ENCODE measurements around the gene WDR45B. TPM values are rescaled to one million over a fixed set of nuclear protein-coding genes. Genes with fewer than 3 reads are reported as not detected.

The WDR45B gene
- total and polyA plus RNA-seq, 2 donors (not counting 1 experiment from before 2014, with no cell fraction given) = 54.3 to 72.7 TPM

- peaks cover 0 to 7% (median 0%) of the 10 kb centered on the region in 3 donors for H3K9me3 ChIP-seq (ENCODE audit: control extremely low read depth in 1 of 3, control insufficient read depth in 2 of 3, insufficient read depth in 1 of 3, low read length in 2 of 3)
- no peaks in the 10 kb centered on the region for H3K79me2 ChIP-seq (ENCODE audit: control insufficient read depth, insufficient read depth, low read length)
- ChIA-PET POLR2A (no interaction called here), CTCF (interaction anchor here (1.1 kb wide), 1 partner anchor 15 kb away, joined by 3 read pairs; no protein-coding TSS in a partner anchor)
- H3K4me3 Mint-ChIP-seq = no peak overlapping the region
- H3K4me2 ChIP-seq (replicated peaks; ENCODE audit: low read depth, low read length, poor library complexity, severe bottlenecking) = no peak overlapping the region
- H3K9me3 Mint-ChIP-seq (ENCODE audit: insufficient read depth) = no peaks in the 10 kb centered on the region
- H3K27ac ChIP-seq (ENCODE audit: low read length in 2 of 2) = no peak overlapping the region
- H3K36me3 ChIP-seq (replicated peaks in 1 of 2; ENCODE audit: control extremely low read depth in 1 of 2, control insufficient read depth in 1 of 2, extremely low read depth in 1 of 2, insufficient read depth in 2 of 2, low read length in 1 of 2) = peaks cover 0 to 24% of the 10 kb centered on the region in 2 experiments
- H3K4me3 ChIP-seq (ENCODE audit: control extremely low read depth in 1 of 5, extremely low read depth in 1 of 5, insufficient read depth in 1 of 5, low read depth in 2 of 5, low read length in 4 of 5) = no peak overlapping the region
- H3K27me3 ChIP-seq (replicated peaks in 1 of 4; ENCODE audit: control extremely low read depth in 1 of 4, control insufficient read depth in 3 of 4, insufficient read depth in 4 of 4, low read length in 3 of 4) = no peaks in the 10 kb centered on the region
- H3K4me1 Mint-ChIP-seq = peaks cover 32% of the 10 kb centered on the region
- no peak for ATAC-seq (ENCODE audit: low read depth)
- no peaks in the 10 kb centered on the region for H4K20me1 ChIP-seq (ENCODE audit: control insufficient read depth, insufficient read depth, low read length, poor library complexity, severe bottlenecking)
- no peak for TF ChIP-seq EZH2 (IDR thresholded peaks at IDR 0.05; ENCODE audit: borderline replicate concordance, insufficient read depth, low read depth, low read length, poor library complexity, severe bottlenecking)
- no peak for TF ChIP-seq CTCF (IDR thresholded peaks at IDR 0.05)
- WGBS (ENCODE audit: insufficient coverage) = 98% methylated on average over 8 of the region's 27 CpGs
- DNase-seq = no peak
- peaks cover 13 to 27% of the 10 kb centered on the region in 2 donors for H3K4me1 ChIP-seq (ENCODE audit: control insufficient read depth in 2 of 2, insufficient read depth in 2 of 2, low read length in 2 of 2)
- H3K27ac Mint-ChIP-seq = peak overlapping the region; percentile 15
- no peak overlapping the region for H2AFZ ChIP-seq (ENCODE audit: insufficient read depth, low read depth, low read length, poor library complexity, severe bottlenecking)
- no peaks in the 10 kb centered on the region for H3K27me3 Mint-ChIP-seq
- intact Hi-C loops (cut with micrococcal nuclease) = no loop called here
- no peak overlapping the region for H3K9ac ChIP-seq (ENCODE audit: low read length)
Observed at GRCh38 chr17:82588266-82589175, 59.7 kb downstream of the WDR45B start.
